ENCODE measurements around the gene ERLEC1.

The ERLEC1 gene

DNA sequence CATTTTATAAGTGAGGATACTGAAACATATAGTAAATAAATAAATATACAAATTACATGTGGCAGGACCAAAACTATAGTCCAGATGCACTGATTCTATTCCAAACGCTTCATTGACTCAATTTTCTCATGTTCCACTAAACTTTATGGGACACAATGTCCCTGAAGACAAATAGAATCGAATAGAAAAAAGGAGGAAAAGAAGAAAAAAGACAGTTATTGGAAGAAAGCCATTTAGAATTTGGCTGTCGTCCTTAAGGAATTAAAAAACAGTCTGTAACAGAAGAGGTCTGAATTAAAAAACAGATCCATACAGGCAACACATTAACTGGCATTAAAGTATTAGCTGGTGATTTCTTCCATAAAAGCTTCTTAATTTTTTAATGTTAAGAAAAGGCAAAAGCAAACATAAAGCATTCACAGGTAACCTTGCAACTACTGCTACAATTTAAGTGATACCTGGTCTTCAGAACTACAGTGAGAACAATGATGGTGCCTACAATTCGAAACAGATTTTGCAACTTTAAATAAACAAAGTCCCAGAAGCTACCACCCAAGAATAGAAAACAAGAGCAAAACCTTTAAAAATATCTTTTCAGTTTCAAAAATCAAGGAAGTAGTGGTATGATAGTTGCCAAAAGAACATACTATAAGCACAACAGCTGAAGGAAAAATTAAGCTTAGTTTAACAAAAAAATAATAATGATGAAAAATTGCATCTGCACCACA is 36.6 kb upstream of the ERLEC1 start:
- no peak for TF ChIP-seq CSDC2 (CRISPR knock-in tag; IDR thresholded peaks at IDR 0.05)
- no peak for TF ChIP-seq TOX (CRISPR knock-in tag; IDR thresholded peaks at IDR 0.05; ENCODE audit: borderline replicate concordance)
- TF ChIP-seq BACH2 (CRISPR knock-in tag; IDR thresholded peaks at IDR 0.05; ENCODE audit: borderline replicate concordance), result no peak
- no peak for ATAC-seq

DNA sequence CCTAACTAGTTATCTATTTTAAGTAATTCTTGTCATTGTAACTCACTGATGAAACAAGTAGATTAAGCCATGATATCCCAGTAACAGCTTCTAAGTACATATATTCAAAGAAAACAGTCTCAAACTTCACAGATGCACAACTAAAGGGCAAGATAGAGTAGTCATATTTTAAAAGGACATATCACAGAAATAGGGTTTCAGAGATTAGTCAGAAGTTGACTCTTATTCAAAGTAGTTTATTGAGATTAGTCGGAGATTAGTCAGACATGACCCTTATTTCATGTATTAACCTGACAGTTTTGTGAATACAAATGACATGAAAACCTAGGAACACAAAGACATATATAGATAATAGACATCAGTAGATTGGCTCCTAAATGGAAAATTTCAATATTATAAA is 35.1 kb upstream of the ERLEC1 start:
- peak; percentile 54 for ATAC-seq
- TF ChIP-seq ZFP3 (CRISPR knock-in tag; IDR thresholded peaks at IDR 0.05) (peak; percentile 89), TCF4 (CRISPR knock-in tag; IDR thresholded peaks at IDR 0.05; ENCODE audit: borderline replicate concordance) (no peak)

DNA sequence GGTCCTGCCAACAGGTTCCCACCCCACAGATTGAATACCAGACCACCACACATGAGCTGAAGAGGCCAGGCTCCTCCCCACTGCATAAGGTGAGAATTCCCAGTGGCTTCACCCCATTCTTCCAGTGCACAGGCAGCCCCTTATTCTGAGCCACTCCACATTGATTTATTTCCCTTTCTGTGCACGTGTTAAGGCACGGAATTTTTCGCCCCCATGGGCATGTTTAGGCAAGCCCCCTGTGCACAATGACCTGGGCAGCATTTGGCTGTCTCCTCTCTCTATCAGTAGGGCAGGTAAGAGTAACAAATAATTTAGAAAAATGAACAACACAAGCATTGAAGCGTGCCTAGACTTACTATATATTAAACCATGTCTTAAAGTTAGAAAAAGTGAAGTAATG is 34.5 kb upstream of the ERLEC1 start:
- TF ChIP-seq, protein P1, sequence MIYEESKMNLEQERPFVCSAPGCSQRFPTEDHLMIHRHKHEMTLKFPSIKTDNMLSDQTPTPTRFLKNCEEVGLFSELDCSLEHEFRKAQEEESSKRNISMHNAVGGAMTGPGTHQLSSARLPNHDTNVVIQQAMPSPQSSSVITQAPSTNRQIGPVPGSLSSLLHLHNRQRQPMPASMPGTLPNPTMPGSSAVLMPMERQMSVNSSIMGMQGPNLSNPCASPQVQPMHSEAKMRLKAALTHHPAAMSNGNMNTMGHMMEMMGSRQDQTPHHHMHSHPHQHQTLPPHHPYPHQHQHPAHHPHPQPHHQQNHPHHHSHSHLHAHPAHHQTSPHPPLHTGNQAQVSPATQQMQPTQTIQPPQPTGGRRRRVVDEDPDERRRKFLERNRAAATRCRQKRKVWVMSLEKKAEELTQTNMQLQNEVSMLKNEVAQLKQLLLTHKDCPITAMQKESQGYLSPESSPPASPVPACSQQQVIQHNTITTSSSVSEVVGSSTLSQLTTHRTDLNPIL (CRISPR knock-in tag; IDR thresholded peaks at IDR 0.05; ENCODE audit: low read depth), result no peak
- TF ChIP-seq CSDC2 (CRISPR knock-in tag; IDR thresholded peaks at IDR 0.05) (no peak), ZC3H10 (CRISPR knock-in tag; IDR thresholded peaks at IDR 0.05) (no peak), OSR1 (CRISPR knock-in tag; IDR thresholded peaks at IDR 0.05) (no peak), ARNTL (CRISPR knock-in tag; IDR thresholded peaks at IDR 0.05; ENCODE audit: borderline replicate concordance, low read depth) (no peak), TOX (CRISPR knock-in tag; IDR thresholded peaks at IDR 0.05; ENCODE audit: borderline replicate concordance) (no peak), ZNF565 (CRISPR knock-in tag; conservative IDR thresholded peaks at IDR 0.05; ENCODE audit: low read depth) (no peak), ZFP3 (CRISPR knock-in tag; IDR thresholded peaks at IDR 0.05) (no peak), RARB (CRISPR knock-in tag; IDR thresholded peaks at IDR 0.05) (no peak), PPARA (CRISPR knock-in tag; IDR thresholded peaks at IDR 0.05; ENCODE audit: borderline replicate concordance) (no peak), ZFP30 (CRISPR knock-in tag; IDR thresholded peaks at IDR 0.05) (no peak), GLIS3 (CRISPR knock-in tag; IDR thresholded peaks at IDR 0.05) (no peak), BACH2 (CRISPR knock-in tag; IDR thresholded peaks at IDR 0.05; ENCODE audit: borderline replicate concordance) (no peak), ZNF70 (CRISPR knock-in tag; IDR thresholded peaks at IDR 0.05) (no peak), SNAI2 (CRISPR knock-in tag; IDR thresholded peaks at IDR 0.05) (no peak)
- TF ChIP-seq, protein P2, sequence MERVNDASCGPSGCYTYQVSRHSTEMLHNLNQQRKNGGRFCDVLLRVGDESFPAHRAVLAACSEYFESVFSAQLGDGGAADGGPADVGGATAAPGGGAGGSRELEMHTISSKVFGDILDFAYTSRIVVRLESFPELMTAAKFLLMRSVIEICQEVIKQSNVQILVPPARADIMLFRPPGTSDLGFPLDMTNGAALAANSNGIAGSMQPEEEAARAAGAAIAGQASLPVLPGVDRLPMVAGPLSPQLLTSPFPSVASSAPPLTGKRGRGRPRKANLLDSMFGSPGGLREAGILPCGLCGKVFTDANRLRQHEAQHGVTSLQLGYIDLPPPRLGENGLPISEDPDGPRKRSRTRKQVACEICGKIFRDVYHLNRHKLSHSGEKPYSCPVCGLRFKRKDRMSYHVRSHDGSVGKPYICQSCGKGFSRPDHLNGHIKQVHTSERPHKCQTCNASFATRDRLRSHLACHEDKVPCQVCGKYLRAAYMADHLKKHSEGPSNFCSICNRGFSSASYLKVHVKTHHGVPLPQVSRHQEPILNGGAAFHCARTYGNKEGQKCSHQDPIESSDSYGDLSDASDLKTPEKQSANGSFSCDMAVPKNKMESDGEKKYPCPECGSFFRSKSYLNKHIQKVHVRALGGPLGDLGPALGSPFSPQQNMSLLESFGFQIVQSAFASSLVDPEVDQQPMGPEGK (CRISPR knock-in tag; IDR thresholded peaks at IDR 0.05; ENCODE audit: borderline replicate concordance), result no peak
- TF ChIP-seq, protein P3, sequence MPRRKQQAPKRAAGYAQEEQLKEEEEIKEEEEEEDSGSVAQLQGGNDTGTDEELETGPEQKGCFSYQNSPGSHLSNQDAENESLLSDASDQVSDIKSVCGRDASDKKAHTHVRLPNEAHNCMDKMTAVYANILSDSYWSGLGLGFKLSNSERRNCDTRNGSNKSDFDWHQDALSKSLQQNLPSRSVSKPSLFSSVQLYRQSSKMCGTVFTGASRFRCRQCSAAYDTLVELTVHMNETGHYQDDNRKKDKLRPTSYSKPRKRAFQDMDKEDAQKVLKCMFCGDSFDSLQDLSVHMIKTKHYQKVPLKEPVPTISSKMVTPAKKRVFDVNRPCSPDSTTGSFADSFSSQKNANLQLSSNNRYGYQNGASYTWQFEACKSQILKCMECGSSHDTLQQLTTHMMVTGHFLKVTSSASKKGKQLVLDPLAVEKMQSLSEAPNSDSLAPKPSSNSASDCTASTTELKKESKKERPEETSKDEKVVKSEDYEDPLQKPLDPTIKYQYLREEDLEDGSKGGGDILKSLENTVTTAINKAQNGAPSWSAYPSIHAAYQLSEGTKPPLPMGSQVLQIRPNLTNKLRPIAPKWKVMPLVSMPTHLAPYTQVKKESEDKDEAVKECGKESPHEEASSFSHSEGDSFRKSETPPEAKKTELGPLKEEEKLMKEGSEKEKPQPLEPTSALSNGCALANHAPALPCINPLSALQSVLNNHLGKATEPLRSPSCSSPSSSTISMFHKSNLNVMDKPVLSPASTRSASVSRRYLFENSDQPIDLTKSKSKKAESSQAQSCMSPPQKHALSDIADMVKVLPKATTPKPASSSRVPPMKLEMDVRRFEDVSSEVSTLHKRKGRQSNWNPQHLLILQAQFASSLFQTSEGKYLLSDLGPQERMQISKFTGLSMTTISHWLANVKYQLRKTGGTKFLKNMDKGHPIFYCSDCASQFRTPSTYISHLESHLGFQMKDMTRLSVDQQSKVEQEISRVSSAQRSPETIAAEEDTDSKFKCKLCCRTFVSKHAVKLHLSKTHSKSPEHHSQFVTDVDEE (CRISPR knock-in tag; IDR thresholded peaks at IDR 0.05), result no peak
- TF ChIP-seq, protein P4, sequence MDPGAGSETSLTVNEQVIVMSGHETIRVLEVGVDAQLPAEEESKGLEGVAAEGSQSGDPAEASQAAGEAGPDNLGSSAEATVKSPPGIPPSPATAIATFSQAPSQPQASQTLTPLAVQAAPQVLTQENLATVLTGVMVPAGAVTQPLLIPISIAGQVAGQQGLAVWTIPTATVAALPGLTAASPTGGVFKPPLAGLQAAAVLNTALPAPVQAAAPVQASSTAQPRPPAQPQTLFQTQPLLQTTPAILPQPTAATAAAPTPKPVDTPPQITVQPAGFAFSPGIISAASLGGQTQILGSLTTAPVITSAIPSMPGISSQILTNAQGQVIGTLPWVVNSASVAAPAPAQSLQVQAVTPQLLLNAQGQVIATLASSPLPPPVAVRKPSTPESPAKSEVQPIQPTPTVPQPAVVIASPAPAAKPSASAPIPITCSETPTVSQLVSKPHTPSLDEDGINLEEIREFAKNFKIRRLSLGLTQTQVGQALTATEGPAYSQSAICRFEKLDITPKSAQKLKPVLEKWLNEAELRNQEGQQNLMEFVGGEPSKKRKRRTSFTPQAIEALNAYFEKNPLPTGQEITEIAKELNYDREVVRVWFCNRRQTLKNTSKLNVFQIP (CRISPR knock-in tag; IDR thresholded peaks at IDR 0.05; ENCODE audit: borderline replicate concordance, low read depth), result no peak
- TF ChIP-seq, protein P5, sequence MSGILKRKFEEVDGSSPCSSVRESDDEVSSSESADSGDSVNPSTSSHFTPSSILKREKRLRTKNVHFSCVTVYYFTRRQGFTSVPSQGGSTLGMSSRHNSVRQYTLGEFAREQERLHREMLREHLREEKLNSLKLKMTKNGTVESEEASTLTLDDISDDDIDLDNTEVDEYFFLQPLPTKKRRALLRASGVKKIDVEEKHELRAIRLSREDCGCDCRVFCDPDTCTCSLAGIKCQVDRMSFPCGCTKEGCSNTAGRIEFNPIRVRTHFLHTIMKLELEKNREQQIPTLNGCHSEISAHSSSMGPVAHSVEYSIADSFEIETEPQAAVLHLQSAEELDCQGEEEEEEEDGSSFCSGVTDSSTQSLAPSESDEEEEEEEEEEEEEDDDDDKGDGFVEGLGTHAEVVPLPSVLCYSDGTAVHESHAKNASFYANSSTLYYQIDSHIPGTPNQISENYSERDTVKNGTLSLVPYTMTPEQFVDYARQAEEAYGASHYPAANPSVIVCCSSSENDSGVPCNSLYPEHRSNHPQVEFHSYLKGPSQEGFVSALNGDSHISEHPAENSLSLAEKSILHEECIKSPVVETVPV (CRISPR knock-in tag; IDR thresholded peaks at IDR 0.05), result no peak
- no peak for ATAC-seq
